AG04449 (cell line): ENCODE data around the gene HIGD2A.

Source experiments
- CTCF ChIA-PET: fragments of 350-600 bp; formaldehyde crosslinking; extraction: SDS; loops from one replicate; lab custom pipeline; 2021; ENCODE audit warnings: antibody characterized with exemption; lab: Yijun Ruan, JAX
- POLR2A ChIA-PET: fragments of 400-600, 350-600 bp; formaldehyde crosslinking; extraction: SDS; loops from one replicate; lab custom pipeline; 2020; ENCODE audit warnings: antibody characterized with exemption, inconsistent platforms; lab: Yijun Ruan, JAX
- DNase-seq: peaks from one replicate; pipeline ENCODE4 v3.0.0-alpha.2; 2010; ENCODE audit warnings: low read depth, low spot score
- H3K4me3 ChIP-seq: 2 replicates; pipeline ENCODE4 v1.5.1; 2011; ENCODE audit warnings: low read depth, mild to moderate bottlenecking, control low read depth, low read length
- TF ChIP-seq, protein P1 (sequence below): IDR thresholded peaks from one replicate; pipeline ENCODE4 v1.5.1; 2011; ENCODE audit warnings: mild to moderate bottlenecking, moderate library complexity, low read length, control low read depth, inconsistent platforms; ENCODE audit not compliant: insufficient read depth; ENCODE audit errors: missing control alignments

Gene HIGD2A

DNA sequence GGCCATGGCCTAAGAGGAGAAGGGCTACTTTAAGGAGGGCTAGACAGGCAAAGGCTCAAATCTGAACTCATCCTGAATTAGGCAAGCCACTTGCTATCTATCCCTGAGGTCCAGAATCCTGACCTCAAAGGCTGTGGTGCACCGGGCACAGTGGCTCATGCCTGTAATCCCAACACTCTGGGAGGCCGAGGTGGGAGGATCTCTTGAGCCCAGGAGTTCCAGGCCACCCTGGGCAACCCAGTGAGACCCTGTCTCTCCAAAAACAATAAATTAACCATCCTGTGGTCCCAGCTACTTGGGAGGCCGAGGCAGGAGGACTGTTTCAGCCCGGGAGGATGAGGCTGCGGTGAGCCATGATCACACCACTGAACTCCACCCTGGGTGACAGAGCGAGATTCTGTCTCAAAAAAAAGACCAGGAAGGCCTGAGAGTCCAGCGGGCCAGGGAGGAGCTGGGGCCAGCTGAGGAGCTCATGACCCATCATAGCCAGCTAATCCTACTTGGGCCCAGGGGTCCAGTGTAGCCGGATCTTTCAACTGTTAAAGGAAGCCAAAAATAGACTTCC lies 4.1 kb upstream of the HIGD2A start:
- H3K4me3 ChIP-seq, result no peak overlapping the region
- CTCF ChIA-PET, result no interaction called here
- no peak for DNase-seq
- POLR2A ChIA-PET, result no interaction called here
- TF ChIP-seq, protein P1, sequence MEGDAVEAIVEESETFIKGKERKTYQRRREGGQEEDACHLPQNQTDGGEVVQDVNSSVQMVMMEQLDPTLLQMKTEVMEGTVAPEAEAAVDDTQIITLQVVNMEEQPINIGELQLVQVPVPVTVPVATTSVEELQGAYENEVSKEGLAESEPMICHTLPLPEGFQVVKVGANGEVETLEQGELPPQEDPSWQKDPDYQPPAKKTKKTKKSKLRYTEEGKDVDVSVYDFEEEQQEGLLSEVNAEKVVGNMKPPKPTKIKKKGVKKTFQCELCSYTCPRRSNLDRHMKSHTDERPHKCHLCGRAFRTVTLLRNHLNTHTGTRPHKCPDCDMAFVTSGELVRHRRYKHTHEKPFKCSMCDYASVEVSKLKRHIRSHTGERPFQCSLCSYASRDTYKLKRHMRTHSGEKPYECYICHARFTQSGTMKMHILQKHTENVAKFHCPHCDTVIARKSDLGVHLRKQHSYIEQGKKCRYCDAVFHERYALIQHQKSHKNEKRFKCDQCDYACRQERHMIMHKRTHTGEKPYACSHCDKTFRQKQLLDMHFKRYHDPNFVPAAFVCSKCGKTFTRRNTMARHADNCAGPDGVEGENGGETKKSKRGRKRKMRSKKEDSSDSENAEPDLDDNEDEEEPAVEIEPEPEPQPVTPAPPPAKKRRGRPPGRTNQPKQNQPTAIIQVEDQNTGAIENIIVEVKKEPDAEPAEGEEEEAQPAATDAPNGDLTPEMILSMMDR, result no peak

DNA sequence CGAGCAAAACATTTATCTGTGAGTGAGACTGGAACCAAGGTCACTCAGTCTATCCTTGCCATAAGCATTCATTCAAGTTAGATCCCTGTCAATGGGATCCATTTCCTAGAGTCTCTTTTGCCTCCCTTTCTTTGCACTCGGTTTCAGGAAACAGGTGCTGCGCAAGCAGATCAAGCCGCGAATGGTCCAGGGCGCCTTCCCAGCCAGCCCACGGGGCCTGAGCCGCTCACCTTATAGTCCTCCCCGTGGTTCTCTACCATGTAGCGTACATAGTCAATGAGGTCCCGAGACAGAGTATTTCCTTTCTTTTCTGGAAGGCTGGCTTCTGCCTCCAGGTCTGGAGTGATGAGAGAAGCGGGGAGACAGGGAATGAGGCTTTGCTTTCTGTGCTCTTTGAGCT lies 3.6 kb upstream of the HIGD2A start:
- CTCF ChIA-PET, result no interaction called here
- POLR2A ChIA-PET, result no interaction called here
- DNase-seq, result no peak
- H3K4me3 ChIP-seq, result no peak overlapping the region
- TF ChIP-seq, protein P1, result no peak

DNA sequence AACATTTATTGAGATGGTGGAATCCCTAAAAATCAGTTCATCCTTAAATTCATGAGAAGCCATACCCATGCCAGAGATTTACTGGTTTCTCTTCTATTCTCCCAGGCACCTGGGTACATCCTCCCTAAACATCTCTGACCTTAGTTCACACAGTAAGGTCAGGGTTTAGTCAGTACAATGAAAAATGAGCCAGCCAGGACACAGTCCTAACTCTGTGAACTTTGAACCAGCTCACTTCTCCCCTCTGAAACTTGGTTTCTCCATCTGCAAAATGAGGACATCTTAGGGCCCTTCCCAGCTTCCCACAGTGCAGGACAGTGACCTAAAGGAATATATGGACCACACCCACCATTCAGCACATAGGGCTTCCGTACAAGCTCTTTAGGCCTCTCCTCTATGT lies 2.1 kb upstream of the HIGD2A start:
- no peak for DNase-seq
- H3K4me3 ChIP-seq, result no peak overlapping the region
- ChIA-PET POLR2A (no interaction called here), CTCF (no interaction called here)
- TF ChIP-seq, protein P1, result no peak

DNA sequence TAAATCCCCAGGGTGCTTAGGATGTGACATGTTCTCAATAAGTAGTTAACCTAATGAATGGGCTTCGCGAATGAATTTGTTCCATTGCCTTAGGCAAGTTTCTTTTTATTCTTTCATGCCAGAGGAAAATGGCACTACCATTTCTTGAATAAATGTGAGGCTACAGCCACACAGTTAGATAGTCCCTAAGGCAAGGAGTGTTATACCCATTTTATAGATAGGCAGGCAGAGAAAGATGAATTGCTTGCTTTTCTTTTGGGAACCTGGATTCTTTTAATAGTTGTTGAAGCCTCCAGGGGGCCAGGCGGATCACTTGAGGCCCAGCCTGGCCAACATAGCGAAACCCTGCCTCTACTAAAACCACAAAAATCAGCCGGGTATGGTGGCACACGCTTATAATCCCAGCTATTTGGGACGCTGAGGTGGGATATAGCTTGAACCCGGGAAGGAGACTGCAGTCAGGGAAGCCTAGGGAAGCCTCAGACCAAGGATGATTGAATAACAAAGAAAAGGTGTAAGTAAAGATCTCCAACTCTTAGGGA lies 1.1 kb upstream of the HIGD2A start:
- POLR2A ChIA-PET, result no interaction called here
- H3K4me3 ChIP-seq, result peak overlapping the region; percentile 95
- no peak for DNase-seq
- TF ChIP-seq, protein P1, result no peak
- CTCF ChIA-PET, result interaction anchor here (1.1 to 2.2 kb wide), 2 partner anchors 19 to 29 kb away, joined by 4 to 7 read pairs; partner anchors contain the start of gene CLTB

DNA sequence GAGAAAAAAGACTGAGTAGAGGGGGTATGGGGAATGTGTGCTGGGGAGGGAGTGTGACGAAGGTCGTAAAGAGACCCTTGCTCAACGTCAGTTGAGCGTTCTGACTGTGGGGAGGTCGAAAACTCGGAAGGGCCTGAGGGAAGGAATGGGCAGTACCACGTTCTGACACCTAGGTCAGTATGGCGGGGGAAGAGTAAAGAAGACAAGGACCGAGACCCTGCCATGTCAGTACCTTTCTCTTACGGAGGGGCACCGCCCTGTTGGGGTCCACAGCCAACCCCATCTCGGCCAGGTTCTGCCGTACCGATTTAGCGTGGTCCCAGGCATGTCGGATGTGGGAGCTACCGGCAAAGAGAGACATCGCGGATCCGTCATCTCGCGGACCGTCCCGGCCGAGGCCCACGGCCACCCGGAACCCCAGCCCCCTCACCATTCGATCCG lies 528 bp upstream of the HIGD2A start:
- no peak for DNase-seq
- H3K4me3 ChIP-seq, result peak overlapping the region; percentile 95
- TF ChIP-seq, protein P1, result no peak
- POLR2A ChIA-PET, result interaction anchor here (0.6 to 1.0 kb wide), 3 partner anchors 19 to 150 kb away, joined by 3 to 4 read pairs (median 4); partner anchors contain the start of gene RNF44
- CTCF ChIA-PET, result interaction anchor here (1.1 to 2.2 kb wide), 2 partner anchors 20 to 28 kb away, joined by 4 to 7 read pairs; partner anchors contain the start of gene CLTB
